ENCODE measurements around the gene VWA8.
"Not testable (repeated sequence)": the region's sequence is repeated elsewhere in the genome, so short reads cannot be mapped to it uniquely, and the experiment has no call there.

Gene VWA8

DNA sequence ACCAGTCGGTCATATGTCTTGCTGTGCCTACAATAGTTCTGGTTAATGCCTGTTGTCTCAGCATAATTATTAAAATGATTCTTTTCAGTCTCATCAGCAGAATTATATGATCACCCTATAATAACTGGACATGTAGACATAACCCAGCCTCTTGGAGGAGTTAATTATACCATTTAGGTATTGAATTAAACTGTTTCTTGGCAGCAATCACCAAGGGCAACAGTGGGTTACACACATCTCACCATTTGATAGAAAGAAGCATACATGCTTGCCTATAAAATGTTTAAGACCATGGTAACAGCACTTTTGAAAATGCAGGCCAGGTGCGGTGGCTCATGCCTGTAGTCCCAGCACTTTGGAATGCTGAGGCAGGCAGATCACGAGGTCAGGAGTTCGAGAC is 318.9 kb downstream of the VWA8 start:
- peaks cover 40% of the 10 kb centered on the region for H3K4me1 ChIP-seq (ENCODE audit: control insufficient read depth, insufficient read depth, low read length)
- H3K9me3 ChIP-seq (ENCODE audit: control insufficient read depth, low read length) = no peaks in the 10 kb centered on the region
- DNase-seq (ENCODE audit: low read depth) = no peak
- no peak overlapping the region for H3K4me3 ChIP-seq (ENCODE audit: low read length)
- no peaks in the 10 kb centered on the region for H3K36me3 ChIP-seq (ENCODE audit: control insufficient read depth, insufficient read depth, low read length, severe bottlenecking)
- no peak overlapping the region for H3K9ac ChIP-seq (ENCODE audit: low read length)
- H3K27me3 ChIP-seq (replicated peaks; ENCODE audit: control insufficient read depth, insufficient read depth, low read length) = no peaks in the 10 kb centered on the region

DNA sequence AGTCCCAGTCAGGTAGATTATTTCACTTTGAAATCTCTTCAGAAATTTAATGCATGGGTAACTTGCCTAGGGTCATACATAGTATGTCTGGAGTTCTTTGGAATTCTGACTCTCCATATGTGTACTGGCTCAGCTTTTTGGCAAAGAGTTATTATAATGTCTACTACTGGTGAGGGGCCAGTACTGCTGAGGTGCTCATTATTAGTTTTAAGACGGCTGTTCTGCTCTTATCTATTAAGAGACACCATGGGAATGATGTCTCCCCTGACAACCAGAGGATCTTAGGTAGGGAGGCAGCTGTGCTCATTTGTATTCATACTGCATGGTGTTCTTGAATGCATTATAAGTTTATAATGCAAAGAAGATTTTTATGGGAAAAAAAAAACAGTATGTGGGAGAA is 319.5 kb downstream of the VWA8 start:
- no peak overlapping the region for H3K9ac ChIP-seq (ENCODE audit: low read length)
- H3K9me3 ChIP-seq (ENCODE audit: control insufficient read depth, low read length) = no peaks in the 10 kb centered on the region
- DNase-seq (ENCODE audit: low read depth) = no peak
- H3K27me3 ChIP-seq (replicated peaks; ENCODE audit: control insufficient read depth, insufficient read depth, low read length) = no peaks in the 10 kb centered on the region
- H3K4me1 ChIP-seq (ENCODE audit: control insufficient read depth, insufficient read depth, low read length) = peaks cover 40% of the 10 kb centered on the region
- H3K4me3 ChIP-seq (ENCODE audit: low read length) = no peak overlapping the region
- no peaks in the 10 kb centered on the region for H3K36me3 ChIP-seq (ENCODE audit: control insufficient read depth, insufficient read depth, low read length, severe bottlenecking)

DNA sequence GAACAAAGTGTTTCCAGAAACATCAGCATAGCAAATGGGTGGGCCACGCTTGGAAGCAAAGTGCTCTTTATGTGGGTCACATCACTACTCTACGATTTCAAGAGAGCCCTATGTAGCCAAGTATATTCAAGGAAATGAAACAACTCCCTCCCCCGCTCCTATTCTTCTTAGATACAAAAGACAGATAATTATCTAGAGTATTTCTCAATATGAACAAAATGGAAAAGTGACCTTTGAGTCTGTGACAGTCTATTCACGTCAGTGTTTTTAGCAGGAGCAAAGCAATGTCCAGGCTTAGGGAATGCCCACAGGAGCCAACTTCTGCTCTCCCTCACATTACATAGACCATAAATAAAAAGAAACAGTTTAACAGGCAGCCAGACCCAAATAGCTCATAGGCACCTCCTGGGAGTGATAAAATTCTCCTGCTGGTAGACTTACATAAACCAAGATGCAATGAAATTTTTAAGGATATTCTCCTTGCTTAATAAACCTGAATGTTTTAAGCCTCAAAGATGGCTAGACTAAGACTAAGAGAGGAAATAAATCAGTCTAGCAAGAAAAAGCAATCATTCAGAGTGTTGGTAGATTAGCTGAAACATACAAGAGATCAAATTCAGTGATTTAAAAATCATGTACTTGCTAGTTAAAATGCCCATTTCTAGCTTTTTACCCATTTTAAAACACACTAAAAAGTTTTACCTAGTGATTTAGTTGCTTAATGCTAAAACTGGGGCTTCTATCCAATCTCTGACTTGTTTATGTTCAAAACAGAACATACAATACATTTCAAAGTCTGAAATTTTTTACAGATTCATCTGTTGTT is 320.7 kb downstream of the VWA8 start:
- Histone ChIP-seq H3K36me3 (ENCODE audit: control insufficient read depth, insufficient read depth, low read length, severe bottlenecking) (no peaks in the 10 kb centered on the region), H3K9me3 (ENCODE audit: control insufficient read depth, low read length) (no peaks in the 10 kb centered on the region), H3K27me3 (replicated peaks; ENCODE audit: control insufficient read depth, insufficient read depth, low read length) (no peaks in the 10 kb centered on the region), H3K9ac (ENCODE audit: low read length) (peak overlapping the region; percentile 48), H3K4me1 (ENCODE audit: control insufficient read depth, insufficient read depth, low read length) (peaks cover 30% of the 10 kb centered on the region), H3K4me3 (ENCODE audit: low read length) (peak overlapping the region; percentile 20)
- DNase-seq (ENCODE audit: low read depth) = no peak

DNA sequence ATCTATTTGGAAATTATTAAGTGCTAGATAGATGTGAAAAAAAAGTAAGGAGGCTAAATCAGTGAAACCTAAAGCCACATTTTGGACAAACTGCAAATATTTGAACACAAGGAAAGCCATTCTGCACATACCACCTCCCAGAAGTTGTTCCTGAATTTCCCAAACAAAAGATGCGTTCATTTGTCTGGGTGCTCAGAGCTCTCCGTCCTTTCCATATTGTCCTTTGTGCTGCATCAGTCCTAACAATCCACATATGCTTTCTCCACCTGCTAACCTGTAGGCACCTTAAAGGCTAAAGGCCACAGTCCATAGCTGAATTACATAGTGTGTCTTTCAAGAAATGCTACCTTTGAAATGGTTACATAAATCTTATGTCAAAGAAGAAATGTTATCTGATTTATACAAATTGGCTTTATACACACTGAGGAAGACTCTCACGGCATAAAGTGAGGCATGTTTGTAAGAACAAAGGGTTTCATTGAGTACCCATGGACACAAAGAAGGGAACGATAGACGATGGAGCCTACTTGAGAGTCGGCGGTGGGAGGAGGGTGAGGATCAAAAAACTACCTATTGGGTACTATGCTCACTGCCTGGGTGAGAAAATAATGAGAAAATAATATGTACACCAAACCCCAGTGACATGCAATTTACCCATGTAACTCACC is 321.5 kb downstream of the VWA8 start:
- H3K9me3 ChIP-seq (ENCODE audit: control insufficient read depth, low read length) = no peaks in the 10 kb centered on the region
- no peaks in the 10 kb centered on the region for H3K36me3 ChIP-seq (ENCODE audit: control insufficient read depth, insufficient read depth, low read length, severe bottlenecking)
- peak overlapping the region; percentile 20 for H3K4me3 ChIP-seq (ENCODE audit: low read length)
- H3K9ac ChIP-seq (ENCODE audit: low read length) = no peak overlapping the region
- no peaks in the 10 kb centered on the region for H3K27me3 ChIP-seq (replicated peaks; ENCODE audit: control insufficient read depth, insufficient read depth, low read length)
- H3K4me1 ChIP-seq (ENCODE audit: control insufficient read depth, insufficient read depth, low read length) = peaks cover 22% of the 10 kb centered on the region
- no peak for DNase-seq (ENCODE audit: low read depth)

DNA sequence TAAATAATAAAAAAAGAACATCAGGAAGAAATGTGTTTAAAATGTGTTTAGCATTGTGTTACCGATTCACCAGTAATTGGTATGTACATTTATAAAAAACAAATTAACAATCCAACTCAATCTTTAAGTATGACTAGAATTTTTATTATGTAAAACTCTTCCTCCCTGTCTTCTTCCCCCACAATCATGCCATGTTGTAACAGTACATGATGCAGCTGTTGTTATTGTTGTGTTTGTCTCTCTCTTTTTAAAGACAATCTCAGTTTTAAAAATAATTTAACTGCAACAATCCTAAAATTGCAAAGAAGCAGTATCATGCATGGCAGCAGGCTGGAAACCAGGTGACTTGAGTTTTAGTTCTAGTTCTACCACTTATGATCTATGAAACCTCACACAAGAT is 323.3 kb downstream of the VWA8 start:
- H3K9me3 ChIP-seq (ENCODE audit: control insufficient read depth, low read length) = no peaks in the 10 kb centered on the region
- no peak overlapping the region for H3K9ac ChIP-seq (ENCODE audit: low read length)
- H3K4me1 ChIP-seq (ENCODE audit: control insufficient read depth, insufficient read depth, low read length) = peaks cover 20% of the 10 kb centered on the region
- H3K36me3 ChIP-seq (ENCODE audit: control insufficient read depth, insufficient read depth, low read length, severe bottlenecking) = no peaks in the 10 kb centered on the region
- H3K27me3 ChIP-seq (replicated peaks; ENCODE audit: control insufficient read depth, insufficient read depth, low read length) = no peaks in the 10 kb centered on the region
- no peak overlapping the region for H3K4me3 ChIP-seq (ENCODE audit: low read length)
- DNase-seq (ENCODE audit: low read depth) = no peak

DNA sequence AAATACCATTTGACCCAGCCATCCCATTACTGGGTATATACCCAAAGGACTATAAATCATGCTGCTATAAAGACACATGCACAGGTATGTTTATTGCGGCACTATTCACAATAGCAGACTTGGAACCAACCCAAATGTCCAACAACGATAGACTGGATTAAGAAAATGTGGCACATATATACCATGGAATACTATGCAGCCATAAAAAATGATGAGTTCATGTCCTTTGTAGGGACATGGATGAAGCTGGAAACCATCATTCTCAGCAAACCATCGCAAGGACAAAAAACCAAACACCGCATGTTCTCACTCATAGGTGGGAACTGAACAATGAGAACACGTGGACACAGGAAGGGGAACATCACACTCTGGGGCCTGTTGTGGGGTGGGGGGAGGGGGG is 323.9 kb downstream of the VWA8 start:
- H3K9ac ChIP-seq (ENCODE audit: low read length); H3K4me3 ChIP-seq (ENCODE audit: low read length); H3K36me3 ChIP-seq (ENCODE audit: control insufficient read depth, insufficient read depth, low read length, severe bottlenecking); H3K9me3 ChIP-seq (ENCODE audit: control insufficient read depth, low read length); DNase-seq (ENCODE audit: low read depth); H3K27me3 ChIP-seq (replicated peaks; ENCODE audit: control insufficient read depth, insufficient read depth, low read length): not testable (repeated sequence)
- peaks cover 20% of the 10 kb centered on the region for H3K4me1 ChIP-seq (ENCODE audit: control insufficient read depth, insufficient read depth, low read length)

DNA sequence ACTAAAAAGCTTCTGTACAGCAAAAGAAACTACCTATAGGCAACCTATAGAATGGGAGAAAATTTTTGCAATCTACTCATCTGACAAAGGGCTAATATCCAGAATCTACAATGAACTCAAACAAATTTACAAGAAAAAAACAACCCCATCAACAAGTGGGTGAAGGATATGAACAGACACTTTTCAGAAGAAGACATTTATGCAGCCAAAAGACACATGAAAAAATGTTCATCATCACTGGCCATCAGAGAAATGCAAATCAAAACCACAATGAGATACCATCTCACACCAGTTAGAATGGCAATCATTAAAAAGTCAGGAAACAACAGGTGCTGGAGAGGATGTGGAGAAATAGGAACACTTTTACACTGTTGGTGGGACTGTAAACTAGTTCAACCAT is 324.3 kb downstream of the VWA8 start:
- H3K27me3 ChIP-seq (replicated peaks; ENCODE audit: control insufficient read depth, insufficient read depth, low read length); H3K4me3 ChIP-seq (ENCODE audit: low read length); H3K9me3 ChIP-seq (ENCODE audit: control insufficient read depth, low read length); H3K36me3 ChIP-seq (ENCODE audit: control insufficient read depth, insufficient read depth, low read length, severe bottlenecking); H3K9ac ChIP-seq (ENCODE audit: low read length); DNase-seq (ENCODE audit: low read depth): not testable (repeated sequence)
- H3K4me1 ChIP-seq (ENCODE audit: control insufficient read depth, insufficient read depth, low read length) = peaks cover 20% of the 10 kb centered on the region

DNA sequence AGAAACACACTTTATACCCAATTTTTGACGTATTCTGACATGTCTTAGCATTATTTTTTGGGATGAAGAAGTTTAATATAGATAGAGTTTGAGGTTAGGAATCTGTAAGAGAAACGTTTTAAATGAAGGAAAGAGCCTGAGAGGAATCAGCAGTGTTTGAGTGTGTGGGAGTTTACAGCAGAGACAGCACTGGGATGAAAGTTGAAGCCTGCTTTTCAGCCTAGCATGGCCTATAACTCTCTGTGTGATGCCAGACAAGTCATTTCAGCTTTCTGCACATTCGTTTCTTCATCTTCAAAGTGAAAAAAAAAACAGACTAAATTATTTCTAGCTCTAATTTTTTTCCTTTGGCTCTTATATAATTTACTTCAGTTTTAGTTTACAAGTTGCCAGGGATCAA is 326.5 kb downstream of the VWA8 start:
- no peaks in the 10 kb centered on the region for H3K36me3 ChIP-seq (ENCODE audit: control insufficient read depth, insufficient read depth, low read length, severe bottlenecking)
- H3K4me3 ChIP-seq (ENCODE audit: low read length) = no peak overlapping the region
- no peak overlapping the region for H3K9ac ChIP-seq (ENCODE audit: low read length)
- no peak for DNase-seq (ENCODE audit: low read depth)
- no peaks in the 10 kb centered on the region for H3K27me3 ChIP-seq (replicated peaks; ENCODE audit: control insufficient read depth, insufficient read depth, low read length)
- peaks cover 3% of the 10 kb centered on the region for H3K4me1 ChIP-seq (ENCODE audit: control insufficient read depth, insufficient read depth, low read length)
- no peaks in the 10 kb centered on the region for H3K9me3 ChIP-seq (ENCODE audit: control insufficient read depth, low read length)

DNA sequence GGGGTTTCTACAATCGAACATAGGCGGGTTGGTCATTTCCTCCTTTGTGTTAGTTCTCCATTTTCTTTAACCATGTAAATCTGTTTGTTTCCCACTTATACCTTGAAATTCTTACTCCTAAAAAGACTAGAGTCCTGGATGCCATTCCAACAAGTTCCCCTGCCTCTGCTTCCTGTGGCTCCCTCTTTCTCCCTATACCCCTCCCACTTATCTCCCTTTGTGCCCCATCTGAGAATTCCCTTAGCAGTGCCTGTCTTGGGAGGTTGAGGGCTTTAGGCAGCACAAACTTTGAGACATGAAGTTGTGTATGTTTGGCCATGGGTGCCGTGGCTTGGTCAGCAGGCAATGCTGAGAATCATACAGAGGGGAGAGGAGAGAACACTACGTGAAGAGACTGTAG is 327.1 kb downstream of the VWA8 start:
- Histone ChIP-seq H3K4me3 (ENCODE audit: low read length) (no peak overlapping the region), H3K9me3 (ENCODE audit: control insufficient read depth, low read length) (no peaks in the 10 kb centered on the region)

DNA sequence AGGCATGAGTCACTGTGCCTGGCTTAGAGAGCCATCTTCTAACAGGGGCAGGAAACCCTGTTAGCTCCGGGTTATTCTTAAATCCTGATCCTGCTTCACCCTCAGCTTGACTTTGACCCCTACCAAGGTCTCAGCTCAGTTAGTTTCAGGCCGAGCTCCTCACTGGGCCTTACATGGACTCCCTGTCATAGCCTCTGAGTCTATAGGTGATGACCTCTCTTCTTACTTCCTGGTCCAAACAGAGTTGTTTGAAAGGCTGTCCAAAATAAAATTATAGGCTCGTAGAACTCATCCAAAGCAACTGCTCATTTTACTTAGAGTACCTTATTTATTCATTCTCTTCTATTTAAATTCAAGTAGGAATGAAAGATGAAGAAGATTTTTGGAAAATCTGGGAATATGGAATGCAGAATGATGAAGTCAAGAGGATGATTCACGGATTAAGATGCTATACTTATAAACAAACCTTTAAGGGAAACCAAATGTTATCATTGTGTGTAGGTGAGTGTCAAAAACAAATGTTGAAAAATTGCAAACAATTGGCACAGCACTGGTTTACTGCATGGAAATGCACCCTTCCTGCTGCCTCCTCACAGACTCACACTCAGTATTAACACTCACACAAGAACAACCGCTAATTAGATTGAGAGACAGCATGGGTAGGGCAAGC is 329.5 kb downstream of the VWA8 start:
- no peak for DNase-seq (ENCODE audit: low read depth)
- no peaks in the 10 kb centered on the region for H3K36me3 ChIP-seq (ENCODE audit: control insufficient read depth, insufficient read depth, low read length, severe bottlenecking)
- no peaks in the 10 kb centered on the region for H3K27me3 ChIP-seq (replicated peaks; ENCODE audit: control insufficient read depth, insufficient read depth, low read length)
- no peak overlapping the region for H3K9ac ChIP-seq (ENCODE audit: low read length)
- H3K4me3 ChIP-seq (ENCODE audit: low read length) = no peak overlapping the region
- H3K4me1 ChIP-seq (ENCODE audit: control insufficient read depth, insufficient read depth, low read length) = no peaks in the 10 kb centered on the region
- no peaks in the 10 kb centered on the region for H3K9me3 ChIP-seq (ENCODE audit: control insufficient read depth, low read length)

More for the DNA sequence above, 327.1 kb downstream of the VWA8 start:
- H3K27me3 ChIP-seq (replicated peaks; ENCODE audit: control insufficient read depth, insufficient read depth, low read length) = no peaks in the 10 kb centered on the region
- no peak for DNase-seq (ENCODE audit: low read depth)
- no peaks in the 10 kb centered on the region for H3K36me3 ChIP-seq (ENCODE audit: control insufficient read depth, insufficient read depth, low read length, severe bottlenecking)
- no peak overlapping the region for H3K9ac ChIP-seq (ENCODE audit: low read length)
- no peaks in the 10 kb centered on the region for H3K4me1 ChIP-seq (ENCODE audit: control insufficient read depth, insufficient read depth, low read length)

DNA sequence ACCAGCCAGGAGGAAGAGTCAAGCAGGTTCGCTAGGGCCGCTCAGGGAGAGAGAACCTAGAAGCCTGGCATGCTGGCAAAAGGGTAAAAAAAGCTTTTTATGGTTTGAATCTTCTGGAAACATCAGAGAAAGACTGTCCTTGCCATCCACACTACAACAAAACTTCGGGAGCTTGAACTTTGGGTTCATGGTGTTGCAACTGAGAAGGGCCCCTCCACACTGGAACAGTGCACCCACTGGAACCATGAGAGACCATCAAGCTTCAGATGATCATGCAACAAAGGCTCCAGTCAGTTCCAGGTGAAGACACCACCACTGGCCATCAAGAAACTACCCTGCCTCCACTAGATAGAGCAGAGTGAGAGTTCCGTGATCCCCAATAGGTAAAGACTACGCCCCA is 333.5 kb downstream of the VWA8 start:
- Histone ChIP-seq H3K4me1 (ENCODE audit: control insufficient read depth, insufficient read depth, low read length) (peaks cover 9% of the 10 kb centered on the region), H3K4me3 (ENCODE audit: low read length) (no peak overlapping the region), H3K36me3 (ENCODE audit: control insufficient read depth, insufficient read depth, low read length, severe bottlenecking) (no peaks in the 10 kb centered on the region)

More for the DNA sequence above, 333.5 kb downstream of the VWA8 start:
- no peak for DNase-seq (ENCODE audit: low read depth)
- no peak overlapping the region for H3K9ac ChIP-seq (ENCODE audit: low read length)
- no peaks in the 10 kb centered on the region for H3K9me3 ChIP-seq (ENCODE audit: control insufficient read depth, low read length)
- no peaks in the 10 kb centered on the region for H3K27me3 ChIP-seq (replicated peaks; ENCODE audit: control insufficient read depth, insufficient read depth, low read length)
